Activated CD8-positive, alpha-beta memory T cell treated with anti-CD3 and anti-CD28 coated beads for 48 hours (primary cell): ENCODE results near the gene SNAP23.
"Not testable (repeated sequence)": the region's sequence is repeated elsewhere in the genome, so short reads cannot be mapped to it uniquely, and the experiment has no call there.

Experiments used
- DNase-seq, 3 experiments: peaks; one replicate each; pipeline ENCODE4 v3.0.0-alpha.2; 2020; ENCODE audit warnings: low read depth in 2 of 3, low spot score in 2 of 3

SNAP23 gene

GRCh38 chr15:42556550-42557207 is 61.2 kb downstream of the SNAP23 start:
- DNase-seq: not testable (repeated sequence)

DNA sequence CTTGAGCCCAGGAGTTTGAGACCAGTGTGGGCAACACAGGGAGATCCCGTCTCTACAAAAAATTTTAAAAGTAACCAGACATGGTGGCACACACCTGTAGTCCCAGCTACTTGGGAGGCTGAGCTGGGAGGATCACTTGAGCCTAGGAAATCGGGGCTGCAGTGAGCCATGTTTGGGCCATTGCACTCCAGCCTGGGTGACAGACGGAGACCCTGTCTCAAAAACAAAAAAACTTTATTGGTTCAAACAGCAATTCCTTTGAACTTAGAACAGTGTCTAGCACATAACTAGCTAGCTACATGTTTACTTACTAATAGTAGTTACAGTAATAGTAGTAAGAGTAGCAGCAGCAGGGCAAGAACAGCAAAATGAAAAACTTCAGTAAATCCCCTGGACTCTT is 63.3 kb downstream of the SNAP23 start:
- no peak for DNase-seq

- peak; percentile 81 to 91 (median 85) for DNase-seq
Observed at GRCh38 chr15:42575188-42576039, 80.0 kb downstream of the SNAP23 start, which contains the start of gene STARD9. Gene STARD9, plus strand, starts transcription at chr15:42575606. Its CDS starts 110 bp downstream, at chr15:42575716.

DNA sequence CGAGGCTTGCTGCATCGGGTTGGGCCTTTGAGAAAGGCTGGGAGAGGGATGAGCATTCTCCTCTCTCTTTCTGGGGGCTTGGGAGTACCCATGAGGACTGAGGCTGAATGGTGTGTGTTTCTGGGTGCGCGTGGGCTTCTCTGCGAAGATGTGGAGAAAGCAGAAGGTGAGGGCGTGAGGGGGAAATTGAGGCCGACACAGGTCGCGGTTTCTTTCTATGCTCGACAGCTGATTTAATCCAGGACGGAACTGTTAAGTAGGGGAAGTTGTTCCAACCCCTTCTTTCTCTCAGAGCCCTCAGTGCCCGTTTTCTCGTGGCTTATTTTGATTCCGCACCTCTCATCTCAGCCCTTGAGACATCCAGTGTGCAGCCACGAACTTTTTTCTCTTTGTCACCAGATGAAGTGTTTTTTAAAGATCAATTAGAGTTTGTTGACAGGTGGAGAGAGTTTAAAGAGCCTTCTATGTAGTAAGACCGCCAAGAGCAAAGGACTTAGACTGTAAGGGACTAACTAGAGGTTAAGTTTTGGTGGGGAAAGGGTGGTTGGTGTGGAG is 80.7 kb downstream of the SNAP23 start:
- DNase-seq: no peak

GRCh38 chr15:42576776-42577175 is 81.3 kb downstream of the SNAP23 start:
- no peak for DNase-seq

DNA sequence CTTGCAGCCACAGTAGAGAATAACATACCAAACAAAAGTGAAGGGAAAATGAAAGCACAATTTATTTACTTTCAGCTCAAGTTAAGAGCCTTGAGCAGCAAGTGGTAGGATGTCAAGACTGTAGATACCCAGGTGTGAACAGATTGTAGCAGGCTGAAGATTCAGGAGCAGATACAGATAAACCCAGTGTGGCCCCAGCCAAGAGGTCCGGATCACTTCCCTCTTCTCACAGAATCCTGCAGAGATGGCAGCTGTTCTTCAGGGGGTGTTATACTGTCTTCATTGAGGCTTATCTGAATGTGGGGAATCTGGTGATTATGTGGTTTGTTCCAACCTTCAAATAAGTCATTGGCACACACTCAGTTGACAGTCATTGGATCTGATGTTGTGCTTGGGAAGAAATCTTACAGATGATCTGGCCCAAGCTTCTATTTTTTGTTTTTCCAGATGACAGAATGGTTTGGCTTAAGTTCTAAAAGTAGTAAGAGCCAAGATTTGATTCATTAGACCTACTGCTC is 82.1 kb downstream of the SNAP23 start:
- DNase-seq: no peak

DNA sequence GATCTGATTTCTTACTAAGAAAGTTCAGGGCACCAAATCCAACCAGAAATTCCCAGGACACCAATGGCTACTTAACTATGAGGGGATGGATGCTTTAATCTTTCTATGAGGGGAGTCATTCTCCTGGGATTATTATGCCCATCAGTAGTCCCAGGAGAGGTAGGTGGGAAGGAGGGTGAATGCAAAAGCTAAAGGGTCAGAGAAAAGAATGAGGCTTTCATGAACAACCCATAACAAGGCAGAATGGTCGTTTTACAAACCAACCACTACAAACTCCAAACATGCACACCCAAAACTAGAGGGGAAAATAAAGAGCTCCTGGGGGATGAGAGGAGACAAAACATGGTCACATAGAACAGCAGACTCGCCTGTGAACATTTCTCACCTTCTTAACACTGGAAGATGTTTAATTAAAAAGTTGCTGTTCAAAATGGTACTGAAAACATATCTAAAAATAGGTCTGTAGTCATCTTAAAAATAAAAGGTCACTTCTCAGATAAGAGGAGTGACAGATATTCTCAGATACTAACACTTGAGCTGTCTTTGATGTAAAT is 83.6 kb downstream of the SNAP23 start:
- no peak for DNase-seq

DNA sequence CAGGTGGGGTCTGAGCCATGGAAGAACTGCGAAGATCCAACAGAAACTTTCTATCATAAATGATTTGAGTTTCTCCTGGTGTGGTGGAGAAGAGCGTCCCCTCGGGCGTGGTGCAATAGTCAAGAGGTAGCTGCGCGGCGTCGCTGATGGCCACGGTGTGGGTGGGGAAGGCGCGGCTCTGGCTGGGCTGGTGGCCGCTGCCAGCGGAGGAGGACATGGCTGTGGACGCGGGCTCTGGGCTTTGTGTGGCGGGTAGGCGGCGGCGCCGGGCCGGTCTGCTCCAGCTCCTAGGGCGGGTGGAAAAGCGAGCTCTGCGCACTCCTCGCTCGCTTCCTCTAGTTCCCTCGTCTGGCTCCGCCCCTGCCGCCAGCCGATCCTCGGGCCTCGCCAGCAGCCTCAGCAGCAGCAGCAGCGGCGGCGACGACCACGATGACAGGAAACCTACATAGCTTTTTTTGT is 85.9 kb downstream of the SNAP23 start:
- DNase-seq: peak; percentile 24 to 57 (median 51)
